ENCODE data around the gene DYRK1B.
"Not testable (repeated sequence)": the region's sequence is repeated elsewhere in the genome, so short reads cannot be mapped to it uniquely, and the experiment has no call there.

DYRK1B gene

GRCh38 chr19:39877488-39877887, 43.5 kb upstream of the DYRK1B start:
- no CpG with 5 or more reads among the region's 14 CpGs for WGBS, 2 donors (ENCODE audit: extremely low coverage in 2 of 2, insufficient read length in 2 of 2, insufficient replicate concordance in 1 of 2)
- H3K4ac ChIP-seq (ENCODE audit: low read length); H3K4me2 ChIP-seq (ENCODE audit: insufficient read depth, low read length, poor library complexity, severe bottlenecking); H2BK12ac ChIP-seq (ENCODE audit: low read length); H3K14ac ChIP-seq (ENCODE audit: low read length); H3K4me3 ChIP-seq (ENCODE audit: low read length in 2 of 2); H2BK5ac ChIP-seq (ENCODE audit: low read length); H4K91ac ChIP-seq (ENCODE audit: low read depth, low read length, poor library complexity); H2AFZ ChIP-seq (ENCODE audit: low read length); H3K9me3 ChIP-seq (replicated peaks in 1 of 2; ENCODE audit: control insufficient read depth in 2 of 2, insufficient read depth in 1 of 2, low read depth in 1 of 2, low read length in 2 of 2); H4K8ac ChIP-seq (ENCODE audit: low read depth, low read length); H3K27ac ChIP-seq (replicated peaks; ENCODE audit: low read length); H2AK5ac ChIP-seq (ENCODE audit: low read depth, low read length); H2BK15ac ChIP-seq (ENCODE audit: low read length); H3K4me1 ChIP-seq (ENCODE audit: control insufficient read depth in 2 of 2, insufficient read depth in 1 of 2, low read depth in 1 of 2, low read length in 2 of 2); H3K79me1 ChIP-seq (ENCODE audit: low read depth, low read length); H3K18ac ChIP-seq (ENCODE audit: low read length); H2BK120ac ChIP-seq (ENCODE audit: low read depth, low read length); H3K9ac ChIP-seq (ENCODE audit: low read depth, low read length, poor library complexity); DNase-seq (ENCODE audit: low spot score); H3K23ac ChIP-seq (ENCODE audit: low read depth, low read length, poor library complexity); H3K36me3 ChIP-seq (replicated peaks in 1 of 2; ENCODE audit: control insufficient read depth in 2 of 2, insufficient read depth in 2 of 2, low read length in 2 of 2); H3K27me3 ChIP-seq (ENCODE audit: control insufficient read depth in 3 of 3, insufficient read depth in 3 of 3, low read depth in 1 of 3, low read length in 3 of 3): not testable (repeated sequence)

GRCh38 chr19:39876486-39876885, 42.5 kb upstream of the DYRK1B start:
- H2BK12ac ChIP-seq (ENCODE audit: low read length); H4K8ac ChIP-seq (ENCODE audit: low read depth, low read length); H2BK5ac ChIP-seq (ENCODE audit: low read length); H3K27me3 ChIP-seq (ENCODE audit: control insufficient read depth in 3 of 3, insufficient read depth in 3 of 3, low read depth in 1 of 3, low read length in 3 of 3); H3K9me3 ChIP-seq (replicated peaks in 1 of 2; ENCODE audit: control insufficient read depth in 2 of 2, insufficient read depth in 1 of 2, low read depth in 1 of 2, low read length in 2 of 2); H2BK15ac ChIP-seq (ENCODE audit: low read length); H3K4me3 ChIP-seq (ENCODE audit: low read length in 2 of 2); H2AFZ ChIP-seq (ENCODE audit: low read length); H3K4ac ChIP-seq (ENCODE audit: low read length); H3K14ac ChIP-seq (ENCODE audit: low read length); H3K4me1 ChIP-seq (ENCODE audit: control insufficient read depth in 2 of 2, insufficient read depth in 1 of 2, low read depth in 1 of 2, low read length in 2 of 2); H3K79me1 ChIP-seq (ENCODE audit: low read depth, low read length); H3K9ac ChIP-seq (ENCODE audit: low read depth, low read length, poor library complexity); H3K36me3 ChIP-seq (replicated peaks in 1 of 2; ENCODE audit: control insufficient read depth in 2 of 2, insufficient read depth in 2 of 2, low read length in 2 of 2); H3K27ac ChIP-seq (replicated peaks; ENCODE audit: low read length); H3K23ac ChIP-seq (ENCODE audit: low read depth, low read length, poor library complexity); H2AK5ac ChIP-seq (ENCODE audit: low read depth, low read length); DNase-seq (ENCODE audit: low spot score); H4K91ac ChIP-seq (ENCODE audit: low read depth, low read length, poor library complexity); H2BK120ac ChIP-seq (ENCODE audit: low read depth, low read length); H3K4me2 ChIP-seq (ENCODE audit: insufficient read depth, low read length, poor library complexity, severe bottlenecking); H3K18ac ChIP-seq (ENCODE audit: low read length): not testable (repeated sequence)
- no CpG with 5 or more reads among the region's 11 CpGs for WGBS, 2 donors (ENCODE audit: extremely low coverage in 2 of 2, insufficient read length in 2 of 2, insufficient replicate concordance in 1 of 2)

DNA sequence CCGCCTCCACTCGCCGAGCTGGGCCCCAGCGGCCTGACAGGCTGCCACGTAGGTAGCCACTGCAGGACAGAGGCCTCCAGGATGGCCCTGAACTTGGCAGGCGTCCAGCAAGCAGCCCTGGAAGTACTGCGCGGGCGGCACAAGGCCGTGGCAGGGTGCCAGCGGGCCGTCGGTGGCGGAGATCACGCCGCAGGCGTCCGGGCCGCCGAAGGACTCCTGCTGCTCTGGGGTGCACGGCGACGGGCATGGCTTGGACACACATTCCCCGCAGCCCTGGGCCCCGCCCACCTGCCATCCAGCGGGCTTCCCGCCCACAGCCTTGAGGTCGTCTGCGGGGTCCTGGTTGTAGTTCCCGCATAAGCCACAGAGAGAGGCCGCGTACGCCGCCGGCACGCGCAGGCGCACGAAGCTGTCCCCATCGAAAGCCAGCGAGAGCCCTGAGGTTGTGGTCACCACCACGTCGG, 41.5 kb upstream of the DYRK1B start:
- DNase-seq (ENCODE audit: low spot score); H3K4me1 ChIP-seq (ENCODE audit: control insufficient read depth in 2 of 2, insufficient read depth in 1 of 2, low read depth in 1 of 2, low read length in 2 of 2); H3K9me3 ChIP-seq (replicated peaks in 1 of 2; ENCODE audit: control insufficient read depth in 2 of 2, insufficient read depth in 1 of 2, low read depth in 1 of 2, low read length in 2 of 2); H3K9ac ChIP-seq (ENCODE audit: low read depth, low read length, poor library complexity); H2BK120ac ChIP-seq (ENCODE audit: low read depth, low read length); H4K8ac ChIP-seq (ENCODE audit: low read depth, low read length); H3K18ac ChIP-seq (ENCODE audit: low read length); H3K4me3 ChIP-seq (ENCODE audit: low read length in 2 of 2); H4K91ac ChIP-seq (ENCODE audit: low read depth, low read length, poor library complexity); H2BK12ac ChIP-seq (ENCODE audit: low read length); H2BK5ac ChIP-seq (ENCODE audit: low read length); H3K36me3 ChIP-seq (replicated peaks in 1 of 2; ENCODE audit: control insufficient read depth in 2 of 2, insufficient read depth in 2 of 2, low read length in 2 of 2); H2AFZ ChIP-seq (ENCODE audit: low read length); H3K27ac ChIP-seq (replicated peaks; ENCODE audit: low read length); H3K4me2 ChIP-seq (ENCODE audit: insufficient read depth, low read length, poor library complexity, severe bottlenecking); H2BK15ac ChIP-seq (ENCODE audit: low read length); H3K27me3 ChIP-seq (ENCODE audit: control insufficient read depth in 3 of 3, insufficient read depth in 3 of 3, low read depth in 1 of 3, low read length in 3 of 3); H3K79me1 ChIP-seq (ENCODE audit: low read depth, low read length); H3K4ac ChIP-seq (ENCODE audit: low read length); H3K14ac ChIP-seq (ENCODE audit: low read length); H3K23ac ChIP-seq (ENCODE audit: low read depth, low read length, poor library complexity); H2AK5ac ChIP-seq (ENCODE audit: low read depth, low read length): not testable (repeated sequence)
- no CpG with 5 or more reads among the region's 43 CpGs for WGBS, 2 donors (ENCODE audit: extremely low coverage in 2 of 2, insufficient read length in 2 of 2, insufficient replicate concordance in 1 of 2)

DNA sequence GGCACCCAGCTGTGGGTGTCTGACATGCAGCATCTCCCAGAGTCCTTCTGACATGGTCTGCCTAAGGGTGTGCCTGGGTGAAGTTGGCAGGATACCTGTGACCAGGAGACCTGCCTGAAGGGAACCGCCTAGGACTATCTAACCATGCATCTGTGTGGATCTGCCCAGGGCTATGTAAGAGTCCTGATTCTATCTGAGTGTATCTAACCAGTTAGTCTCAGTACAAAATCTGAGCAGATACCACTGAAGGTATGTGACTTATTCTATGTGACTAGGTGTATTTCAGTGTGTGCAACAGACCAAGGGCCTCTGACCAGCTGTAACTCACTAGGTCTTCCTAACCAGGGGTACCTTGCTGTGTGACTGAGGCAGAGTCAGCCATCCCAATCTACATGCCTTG, 40.4 kb upstream of the DYRK1B start:
- no peak overlapping the region for H2AK5ac ChIP-seq (ENCODE audit: low read depth, low read length)
- H3K9ac ChIP-seq (ENCODE audit: low read depth, low read length, poor library complexity) = no peak overlapping the region
- no peak overlapping the region for H2BK15ac ChIP-seq (ENCODE audit: low read length)
- no peak overlapping the region for H3K23ac ChIP-seq (ENCODE audit: low read depth, low read length, poor library complexity)
- H3K36me3 ChIP-seq (replicated peaks in 1 of 2; ENCODE audit: control insufficient read depth in 2 of 2, insufficient read depth in 2 of 2, low read length in 2 of 2) = no peaks in the 10 kb centered on the region
- H3K4me3 ChIP-seq (ENCODE audit: low read length in 2 of 2) = no peak overlapping the region
- no peak for DNase-seq (ENCODE audit: low spot score)
- H4K8ac ChIP-seq (ENCODE audit: low read depth, low read length) = no peak overlapping the region
- H3K4me2 ChIP-seq (ENCODE audit: insufficient read depth, low read length, poor library complexity, severe bottlenecking) = no peak overlapping the region
- H2AFZ ChIP-seq (ENCODE audit: low read length) = no peak overlapping the region
- H2BK12ac ChIP-seq (ENCODE audit: low read length) = no peak overlapping the region
- H3K9me3 ChIP-seq (replicated peaks in 1 of 2; ENCODE audit: control insufficient read depth in 2 of 2, insufficient read depth in 1 of 2, low read depth in 1 of 2, low read length in 2 of 2) = no peaks in the 10 kb centered on the region
- H4K91ac ChIP-seq (ENCODE audit: low read depth, low read length, poor library complexity) = no peak overlapping the region
- no peak overlapping the region for H3K18ac ChIP-seq (ENCODE audit: low read length)
- no peak overlapping the region for H3K14ac ChIP-seq (ENCODE audit: low read length)
- no CpG with 5 or more reads among the region's 1 CpG for WGBS, 2 donors (ENCODE audit: extremely low coverage in 2 of 2, insufficient read length in 2 of 2, insufficient replicate concordance in 1 of 2)
- H3K4me1 ChIP-seq (ENCODE audit: control insufficient read depth in 2 of 2, insufficient read depth in 1 of 2, low read depth in 1 of 2, low read length in 2 of 2) = peaks cover 0 to 5% of the 10 kb centered on the region in 2 donors
- no peak overlapping the region for H2BK5ac ChIP-seq (ENCODE audit: low read length)
- no peak overlapping the region for H2BK120ac ChIP-seq (ENCODE audit: low read depth, low read length)
- H3K27me3 ChIP-seq (ENCODE audit: control insufficient read depth in 3 of 3, insufficient read depth in 3 of 3, low read depth in 1 of 3, low read length in 3 of 3) = no peaks in the 10 kb centered on the region
- no peaks in the 10 kb centered on the region for H3K79me1 ChIP-seq (ENCODE audit: low read depth, low read length)
- no peak overlapping the region for H3K4ac ChIP-seq (ENCODE audit: low read length)
- no peak overlapping the region for H3K27ac ChIP-seq (replicated peaks; ENCODE audit: low read length)
